ENCODE measurements around the gene PRKAG2.
A peak's percentile ranks its signal among the peaks of the same experiment; 100 is the strongest.
"Not testable (repeated sequence)": the region's sequence is repeated elsewhere in the genome, so short reads cannot be mapped to it uniquely, and the experiment has no call there.

Gene PRKAG2

DNA sequence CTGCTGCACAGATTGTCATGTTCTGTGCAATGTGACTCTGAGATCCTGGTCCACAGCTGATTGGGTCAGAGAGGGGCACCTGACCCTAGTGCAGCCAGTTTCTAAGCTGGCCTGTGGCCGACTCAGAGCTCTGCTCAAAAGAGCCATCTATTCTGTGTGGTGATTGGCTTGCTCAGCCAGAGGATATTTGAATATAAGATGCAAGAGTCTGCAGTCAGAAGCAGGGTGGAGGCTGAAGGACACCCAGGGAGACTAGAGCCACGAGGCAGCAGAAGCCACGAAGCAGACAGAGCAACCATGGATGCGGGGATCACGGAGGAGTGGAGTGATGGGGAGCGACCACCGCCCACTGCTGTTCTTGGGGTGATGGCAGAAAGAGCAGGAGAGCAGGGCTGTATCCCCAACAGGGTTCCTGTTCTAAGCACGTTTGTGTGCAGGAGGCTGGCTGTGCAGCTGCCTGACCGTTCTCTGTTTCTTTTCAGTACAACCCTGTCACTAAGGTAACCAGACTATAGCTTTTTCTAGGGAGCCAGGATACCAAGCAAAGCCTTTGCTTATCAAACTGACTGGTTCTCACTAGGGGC, 337.7 kb downstream of the PRKAG2 start:
- peak; percentile 76 for DNase-seq
- no peak overlapping the region for H3K4me3 ChIP-seq (ENCODE audit: low read depth, low read length)
- no peaks in the 10 kb centered on the region; the same call in 1 of the 2 replicates for H3K27me3 ChIP-seq
- peaks cover 7% of the 10 kb centered on the region; the same call in 1 of the 2 replicates for H3K4me1 ChIP-seq
- H3K36me3 ChIP-seq: no peaks in the 10 kb centered on the region
- TF ChIP-seq, protein P1, sequence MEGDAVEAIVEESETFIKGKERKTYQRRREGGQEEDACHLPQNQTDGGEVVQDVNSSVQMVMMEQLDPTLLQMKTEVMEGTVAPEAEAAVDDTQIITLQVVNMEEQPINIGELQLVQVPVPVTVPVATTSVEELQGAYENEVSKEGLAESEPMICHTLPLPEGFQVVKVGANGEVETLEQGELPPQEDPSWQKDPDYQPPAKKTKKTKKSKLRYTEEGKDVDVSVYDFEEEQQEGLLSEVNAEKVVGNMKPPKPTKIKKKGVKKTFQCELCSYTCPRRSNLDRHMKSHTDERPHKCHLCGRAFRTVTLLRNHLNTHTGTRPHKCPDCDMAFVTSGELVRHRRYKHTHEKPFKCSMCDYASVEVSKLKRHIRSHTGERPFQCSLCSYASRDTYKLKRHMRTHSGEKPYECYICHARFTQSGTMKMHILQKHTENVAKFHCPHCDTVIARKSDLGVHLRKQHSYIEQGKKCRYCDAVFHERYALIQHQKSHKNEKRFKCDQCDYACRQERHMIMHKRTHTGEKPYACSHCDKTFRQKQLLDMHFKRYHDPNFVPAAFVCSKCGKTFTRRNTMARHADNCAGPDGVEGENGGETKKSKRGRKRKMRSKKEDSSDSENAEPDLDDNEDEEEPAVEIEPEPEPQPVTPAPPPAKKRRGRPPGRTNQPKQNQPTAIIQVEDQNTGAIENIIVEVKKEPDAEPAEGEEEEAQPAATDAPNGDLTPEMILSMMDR (IDR thresholded peaks at IDR 0.05; ENCODE audit: low read depth, low read length): no peak
- no peaks in the 10 kb centered on the region for H3K9me3 ChIP-seq

DNA sequence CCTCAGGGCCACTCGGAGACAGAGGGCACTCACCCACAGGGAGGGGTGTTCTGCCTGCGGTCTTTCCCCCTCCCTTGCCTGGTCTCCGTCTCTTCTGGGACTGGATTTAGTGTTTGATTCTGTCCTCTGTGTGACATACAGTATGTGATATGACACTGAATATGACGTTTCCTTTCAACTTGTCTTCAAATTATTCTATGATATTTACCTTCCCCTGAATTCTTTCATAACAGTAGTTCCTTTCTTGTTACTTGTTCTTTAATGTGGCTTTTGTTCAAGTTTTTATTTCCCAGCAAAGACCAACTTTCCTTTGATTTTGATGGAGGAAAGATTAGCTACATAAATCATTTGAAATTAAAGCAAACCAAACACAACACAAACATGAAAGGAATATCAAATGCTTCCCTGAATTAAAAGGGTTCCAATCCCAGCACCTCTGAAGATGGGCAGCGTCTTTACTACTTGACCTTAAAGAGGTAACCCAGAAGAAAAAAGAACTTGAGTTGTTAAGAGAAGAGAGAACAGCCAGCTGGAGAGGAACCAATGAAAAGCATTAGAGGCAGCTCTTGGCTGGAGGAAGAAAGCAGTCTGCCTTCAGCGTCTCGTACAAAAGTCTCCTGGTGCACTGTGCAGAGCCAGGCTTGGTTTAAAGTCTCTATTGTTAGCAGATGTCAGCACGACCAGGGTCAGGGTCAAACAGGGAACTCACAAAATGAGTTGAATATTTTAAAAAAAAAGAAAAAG, 338.9 kb downstream of the PRKAG2 start:
- TF ChIP-seq, protein P1 (IDR thresholded peaks at IDR 0.05; ENCODE audit: low read depth, low read length): no peak
- H3K36me3 ChIP-seq: no peaks in the 10 kb centered on the region
- no peak for DNase-seq
- no peaks in the 10 kb centered on the region for H3K27me3 ChIP-seq
- H3K4me1 ChIP-seq: peaks cover 7% of the 10 kb centered on the region; the same call in 1 of the 2 replicates
- no peaks in the 10 kb centered on the region for H3K9me3 ChIP-seq
- no peak overlapping the region for H3K4me3 ChIP-seq (ENCODE audit: low read depth, low read length)

DNA sequence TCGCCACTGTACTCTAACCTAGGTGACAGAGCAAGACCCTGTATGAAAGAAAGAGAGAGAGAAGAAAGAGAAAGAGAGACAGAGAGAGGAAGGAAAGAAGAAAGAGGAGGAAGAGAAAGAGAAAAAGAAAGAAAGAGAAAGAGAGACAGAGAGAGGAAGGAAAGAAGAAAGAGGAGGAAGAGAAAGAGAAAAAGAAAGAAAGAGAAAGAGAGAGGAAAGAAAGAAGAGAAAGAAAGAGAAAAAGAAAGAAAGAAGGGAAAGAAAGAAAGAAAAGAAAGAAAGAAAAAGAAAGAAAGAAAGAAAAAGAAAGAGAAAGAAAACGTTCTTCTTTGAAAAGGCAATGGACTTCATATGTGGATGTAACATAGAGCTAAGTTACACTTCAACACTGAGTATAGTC, 340.7 kb downstream of the PRKAG2 start:
- not testable (repeated sequence) for H3K4me1 ChIP-seq; H3K36me3 ChIP-seq; DNase-seq; H3K27me3 ChIP-seq; H3K4me3 ChIP-seq (ENCODE audit: low read depth, low read length); H3K9me3 ChIP-seq

DNA sequence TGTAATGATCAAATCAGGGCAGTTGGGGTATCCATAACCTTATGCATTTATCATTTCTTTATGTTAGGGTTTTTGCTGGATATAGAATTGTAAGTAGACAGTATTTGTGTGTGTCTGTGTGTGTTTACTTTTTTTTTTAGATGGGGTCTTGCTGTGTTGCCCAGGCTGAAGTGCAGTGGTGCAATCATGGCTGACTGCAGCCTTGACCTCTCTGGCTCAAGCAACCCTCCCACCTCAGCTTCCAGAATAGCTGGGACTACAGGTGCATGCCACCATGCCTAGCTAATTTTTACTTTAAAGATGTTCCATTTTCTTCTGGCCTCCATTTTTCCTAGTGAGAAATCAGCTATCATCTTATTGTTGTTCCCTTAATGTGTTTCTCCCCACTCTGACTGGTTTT, 347.1 kb downstream of the PRKAG2 start:
- Histone ChIP-seq H3K27me3 (no peaks in the 10 kb centered on the region), H3K4me1 (no peaks in the 10 kb centered on the region), H3K4me3 (ENCODE audit: low read depth, low read length) (no peak overlapping the region), H3K9me3 (no peaks in the 10 kb centered on the region; the same call in 1 of the 2 replicates), H3K36me3 (no peaks in the 10 kb centered on the region)
- TF ChIP-seq, protein P1 (IDR thresholded peaks at IDR 0.05; ENCODE audit: low read depth, low read length): no peak
- no peak for DNase-seq

DNA sequence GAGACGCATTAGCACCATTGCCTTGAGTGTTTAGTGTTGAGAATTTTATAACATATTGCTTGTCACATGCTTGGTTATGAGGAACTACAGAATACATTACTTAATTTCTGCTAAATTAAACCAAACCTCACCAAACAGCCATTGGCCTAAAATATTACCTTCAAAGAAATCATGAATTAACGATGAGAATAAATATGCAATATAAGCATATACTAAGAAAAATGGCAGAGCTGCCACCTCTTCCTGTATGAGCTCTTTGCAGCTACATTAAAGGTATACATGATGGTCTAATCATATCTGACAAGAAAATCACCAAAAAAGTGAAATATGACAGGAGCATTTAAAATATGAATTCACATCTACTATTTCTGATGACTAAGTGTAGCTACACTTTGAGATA, 352.1 kb downstream of the PRKAG2 start:
- Histone ChIP-seq H3K27me3 (no peaks in the 10 kb centered on the region), H3K36me3 (no peaks in the 10 kb centered on the region), H3K4me3 (ENCODE audit: low read depth, low read length) (no peak overlapping the region), H3K4me1 (no peaks in the 10 kb centered on the region), H3K9me3 (peaks cover 7% of the 10 kb centered on the region; the same call in 1 of the 2 replicates)
- no peak for DNase-seq
- TF ChIP-seq, protein P1 (IDR thresholded peaks at IDR 0.05; ENCODE audit: low read depth, low read length): no peak

DNA sequence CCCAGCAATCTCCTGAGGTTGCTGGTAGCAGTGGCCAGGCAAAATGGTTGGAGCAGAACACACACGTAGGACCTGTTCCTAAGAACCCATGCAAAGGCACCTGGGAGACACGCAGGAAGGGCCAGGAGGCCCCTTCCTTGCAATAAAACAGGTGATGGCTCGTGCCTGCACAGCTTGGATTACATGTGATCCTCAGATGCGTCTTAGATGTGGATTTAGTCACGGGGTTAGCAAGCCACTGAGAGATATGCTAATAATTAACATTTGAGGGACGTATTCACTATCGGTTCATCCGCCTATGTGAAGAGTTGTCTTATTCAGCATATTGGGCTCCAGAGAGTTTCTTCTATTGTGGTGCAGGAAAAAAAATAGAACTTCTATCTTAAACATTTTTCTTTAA, 352.6 kb downstream of the PRKAG2 start:
- H3K36me3 ChIP-seq: peaks cover under 1% of the 10 kb centered on the region; the same call in 1 of the 2 replicates
- H3K9me3 ChIP-seq: peaks cover 7% of the 10 kb centered on the region; the same call in 1 of the 2 replicates
- DNase-seq: no peak
- TF ChIP-seq, protein P1 (IDR thresholded peaks at IDR 0.05; ENCODE audit: low read depth, low read length): no peak
- H3K27me3 ChIP-seq: no peaks in the 10 kb centered on the region
- H3K4me3 ChIP-seq (ENCODE audit: low read depth, low read length): no peak overlapping the region
- H3K4me1 ChIP-seq: no peaks in the 10 kb centered on the region

All from BE2C (cell line).